ENCODE measurements around the gene RPTOR. TPM values are rescaled to one million over a fixed set of nuclear protein-coding genes. Genes with fewer than 3 reads are reported as not detected.

RPTOR gene
- total RNA-seq, 6 donors from 2014 or later, result 26.8 to 109 (median 36.8) TPM

- H3K9me3 ChIP-seq, result no peaks in the 10 kb centered on the region
- DNase-seq, result no peak
- H3K36me3 ChIP-seq, result no peaks in the 10 kb centered on the region
- no peak overlapping the region for H3K4me3 ChIP-seq
- no peak overlapping the region for H3K27ac ChIP-seq
- WGBS, 2 donors, result 84 to 91% methylated on average over 17 of the region's 17 CpGs
- TF ChIP-seq POLR2AphosphoS5 (IDR thresholded peaks at IDR 0.05), result no peak
- no peak for TF ChIP-seq CTCF (IDR thresholded peaks at IDR 0.05)
- TF ChIP-seq EP300 (IDR thresholded peaks at IDR 0.05), result no peak
- TF ChIP-seq POLR2A (IDR thresholded peaks at IDR 0.05), result no peak
- ATAC-seq (ENCODE audit: low FRiP score in 2 of 2), result no peak
- peaks cover 0 to 7% (median 1%) of the 10 kb centered on the region in 4 donors for H3K27me3 ChIP-seq
- peaks cover 9 to 19% (median 11%) of the 10 kb centered on the region in 4 donors for H3K4me1 ChIP-seq
Observed at GRCh38 chr17:80983545-80983944, 438.9 kb downstream of the RPTOR start.

GRCh38 chr17:80984749-80985148 is 440.1 kb downstream of the RPTOR start:
- Histone ChIP-seq H3K36me3 (no peaks in the 10 kb centered on the region), H3K4me3 (no peak overlapping the region), H3K27me3 (peaks cover 0 to 7% (median 1%) of the 10 kb centered on the region in 4 donors), H3K27ac (peak overlapping the region in 2 of 4 donors; percentile 21 to 35), H3K9me3 (no peaks in the 10 kb centered on the region), H3K4me1 (peaks cover 13 to 29% (median 23%) of the 10 kb centered on the region in 4 donors)
- 51 to 78% methylated on average over 7 of the region's 7 CpGs for WGBS, 2 donors
- TF ChIP-seq POLR2A (IDR thresholded peaks at IDR 0.05) (no peak), CTCF (IDR thresholded peaks at IDR 0.05) (peak in 1 of 6 experiments; percentile 31), POLR2AphosphoS5 (IDR thresholded peaks at IDR 0.05) (peak in 1 of 2 donors; percentile 12)
- ATAC-seq (ENCODE audit: low FRiP score in 2 of 2) (peak in 1 of 2 donors; percentile 38), DNase-seq (peak in 1 of 2 donors; percentile 63)

- TF ChIP-seq POLR2A (IDR thresholded peaks at IDR 0.05) (no peak), CTCF (IDR thresholded peaks at IDR 0.05) (no peak), EP300 (IDR thresholded peaks at IDR 0.05) (no peak), POLR2AphosphoS5 (IDR thresholded peaks at IDR 0.05) (no peak)
- no peak overlapping the region for H3K4me3 ChIP-seq
- no peaks in the 10 kb centered on the region for H3K9me3 ChIP-seq
- no peak for DNase-seq
- H3K4me1 ChIP-seq, result peaks cover 11 to 27% (median 24%) of the 10 kb centered on the region in 4 donors
- ATAC-seq (ENCODE audit: low FRiP score in 2 of 2), result no peak
- peaks cover 0 to 2% (median under 1%) of the 10 kb centered on the region in 4 donors for H3K27me3 ChIP-seq
- no peak overlapping the region for H3K27ac ChIP-seq
- WGBS, 2 donors, result 80 to 88% methylated on average over 3 to 7 of the region's 7 CpGs
- H3K36me3 ChIP-seq, result no peaks in the 10 kb centered on the region
Observed at GRCh38 chr17:80986046-80986445, 441.4 kb downstream of the RPTOR start.

GRCh38 chr17:80986816-80987475 is 442.3 kb downstream of the RPTOR start:
- no peak overlapping the region for H3K4me3 ChIP-seq
- no peaks in the 10 kb centered on the region for H3K9me3 ChIP-seq
- H3K27me3 ChIP-seq, result no peaks in the 10 kb centered on the region
- H3K4me1 ChIP-seq, result peaks cover 5 to 25% (median 19%) of the 10 kb centered on the region in 4 donors
- DNase-seq (peak; percentile 54 to 55), ATAC-seq (ENCODE audit: low FRiP score in 2 of 2) (peak; percentile 38 to 61)
- no peak overlapping the region for H3K27ac ChIP-seq
- H3K36me3 ChIP-seq, result no peaks in the 10 kb centered on the region
- WGBS, 2 donors, result 55 to 72% methylated on average over 3 to 18 of the region's 18 CpGs
- TF ChIP-seq EP300 (IDR thresholded peaks at IDR 0.05) (no peak), CTCF (IDR thresholded peaks at IDR 0.05) (no peak), POLR2A (IDR thresholded peaks at IDR 0.05) (no peak), POLR2AphosphoS5 (IDR thresholded peaks at IDR 0.05) (no peak)

All from upper lobe of left lung (tissue), 6 donors.